Neutrophil (primary cell): ENCODE measurements around the gene LDB3.

ENCODE experiments used
- H3K27ac ChIP-seq: fragments of 200-600 bp; sonication (generic); 2 replicates; pipeline ENCODE4 v1.5.1; 2016; ENCODE audit warnings: mild to moderate bottlenecking, moderate library complexity
- H3K27me3 ChIP-seq: fragments of 200-600 bp; sonication (generic); 2 replicates; pipeline ENCODE4 v1.6.0; 2016; ENCODE audit warnings: mild to moderate bottlenecking
- H3K36me3 ChIP-seq: fragments of 200-600 bp; sonication (generic); 2 replicates; pipeline ENCODE4 v1.5.1; 2017
- H3K4me1 ChIP-seq, 2 experiments: fragments of 200-600 bp in 1 of 2; sonication (generic) in 1 of 2; 1 replicate in 1 of 2; 2 replicates in 1 of 2; pipeline versions ENCODE4 v1.5.1 to v1.6.1; 2013 to 2016; ENCODE audit warnings: low read depth in 1 of 2, low read length in 1 of 2, mild to moderate bottlenecking in 1 of 2, moderate library complexity in 1 of 2; ENCODE audit not compliant: control insufficient read depth in 1 of 2, insufficient read depth in 1 of 2
- H3K4me3 ChIP-seq, 2 experiments: fragments of 200-600 bp in 1 of 2; sonication (generic) in 1 of 2; 1 replicate in 1 of 2; 2 replicates in 1 of 2; pipeline ENCODE4 v1.5.1; 2013 to 2016; ENCODE audit warnings: low read depth in 1 of 2, low read length in 1 of 2, mild to moderate bottlenecking in 1 of 2, moderate library complexity in 1 of 2
- H3K9me3 ChIP-seq: fragments of 200-600 bp; sonication (generic); 2 replicates; pipeline ENCODE4 v1.5.1; 2016
- TF ChIP-seq, protein P1 (sequence below): fragments of 200-600 bp; sonication (generic); IDR thresholded peaks from 2 replicates; pipeline ENCODE4 v1.5.1; 2016; ENCODE audit warnings: antibody characterized with exemption

LDB3 gene

GRCh38 chr10:86715836-86716235, 47.5 kb downstream of the LDB3 start:
- TF ChIP-seq, protein P1, sequence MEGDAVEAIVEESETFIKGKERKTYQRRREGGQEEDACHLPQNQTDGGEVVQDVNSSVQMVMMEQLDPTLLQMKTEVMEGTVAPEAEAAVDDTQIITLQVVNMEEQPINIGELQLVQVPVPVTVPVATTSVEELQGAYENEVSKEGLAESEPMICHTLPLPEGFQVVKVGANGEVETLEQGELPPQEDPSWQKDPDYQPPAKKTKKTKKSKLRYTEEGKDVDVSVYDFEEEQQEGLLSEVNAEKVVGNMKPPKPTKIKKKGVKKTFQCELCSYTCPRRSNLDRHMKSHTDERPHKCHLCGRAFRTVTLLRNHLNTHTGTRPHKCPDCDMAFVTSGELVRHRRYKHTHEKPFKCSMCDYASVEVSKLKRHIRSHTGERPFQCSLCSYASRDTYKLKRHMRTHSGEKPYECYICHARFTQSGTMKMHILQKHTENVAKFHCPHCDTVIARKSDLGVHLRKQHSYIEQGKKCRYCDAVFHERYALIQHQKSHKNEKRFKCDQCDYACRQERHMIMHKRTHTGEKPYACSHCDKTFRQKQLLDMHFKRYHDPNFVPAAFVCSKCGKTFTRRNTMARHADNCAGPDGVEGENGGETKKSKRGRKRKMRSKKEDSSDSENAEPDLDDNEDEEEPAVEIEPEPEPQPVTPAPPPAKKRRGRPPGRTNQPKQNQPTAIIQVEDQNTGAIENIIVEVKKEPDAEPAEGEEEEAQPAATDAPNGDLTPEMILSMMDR = no peak
- peaks cover 34% of the 10 kb centered on the region for H3K27me3 ChIP-seq
- no peaks in the 10 kb centered on the region for H3K36me3 ChIP-seq
- peaks cover 5 to 8% of the 10 kb centered on the region in 2 experiments for H3K4me1 ChIP-seq
- H3K9me3 ChIP-seq = no peaks in the 10 kb centered on the region
- H3K4me3 ChIP-seq = no peak overlapping the region
- no peak overlapping the region for H3K27ac ChIP-seq

GRCh38 chr10:86716466-86716865, 48.2 kb downstream of the LDB3 start:
- Histone ChIP-seq H3K4me1 (peaks cover 4 to 5% of the 10 kb centered on the region in 2 experiments), H3K9me3 (no peaks in the 10 kb centered on the region), H3K4me3 (no peak overlapping the region), H3K27ac (no peak overlapping the region), H3K27me3 (peaks cover 34% of the 10 kb centered on the region), H3K36me3 (no peaks in the 10 kb centered on the region)
- TF ChIP-seq, protein P1 = no peak

DNA sequence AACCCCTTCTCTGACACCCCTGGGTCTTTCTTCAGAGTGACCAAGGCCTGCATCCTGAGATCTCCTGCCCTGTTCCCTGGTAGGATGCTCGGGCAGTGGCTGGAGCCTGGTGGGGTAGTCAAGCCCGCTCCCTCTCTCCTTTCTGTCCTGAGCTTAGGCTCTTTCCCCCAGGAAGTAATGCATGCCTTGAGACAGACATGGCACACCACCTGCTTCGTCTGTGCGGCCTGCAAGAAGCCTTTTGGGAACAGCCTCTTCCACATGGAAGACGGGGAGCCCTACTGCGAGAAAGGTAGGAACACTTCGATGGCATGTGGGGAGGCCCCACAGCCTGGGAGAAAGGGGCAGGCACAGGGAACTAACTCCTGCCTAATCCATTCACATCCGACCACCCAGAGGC, 50.2 kb downstream of the LDB3 start:
- no peak overlapping the region for H3K27ac ChIP-seq
- H3K9me3 ChIP-seq = no peaks in the 10 kb centered on the region
- no peaks in the 10 kb centered on the region for H3K4me1 ChIP-seq
- H3K4me3 ChIP-seq = no peak overlapping the region
- peaks cover 18% of the 10 kb centered on the region for H3K27me3 ChIP-seq
- TF ChIP-seq, protein P1 = no peak
- H3K36me3 ChIP-seq = no peaks in the 10 kb centered on the region

GRCh38 chr10:86721232-86721631, 52.9 kb downstream of the LDB3 start:
- H3K27ac ChIP-seq = no peak overlapping the region
- TF ChIP-seq, protein P1 = no peak
- no peak overlapping the region for H3K4me3 ChIP-seq
- peaks cover 25% of the 10 kb centered on the region for H3K27me3 ChIP-seq
- no peaks in the 10 kb centered on the region for H3K9me3 ChIP-seq
- no peaks in the 10 kb centered on the region for H3K4me1 ChIP-seq
- H3K36me3 ChIP-seq = no peaks in the 10 kb centered on the region

- no peaks in the 10 kb centered on the region for H3K4me1 ChIP-seq
- no peak overlapping the region for H3K27ac ChIP-seq
- H3K27me3 ChIP-seq = peaks cover 31% of the 10 kb centered on the region
- TF ChIP-seq, protein P1 = no peak
- H3K36me3 ChIP-seq = no peaks in the 10 kb centered on the region
- H3K4me3 ChIP-seq = no peak overlapping the region
- no peaks in the 10 kb centered on the region for H3K9me3 ChIP-seq
Measured at GRCh38 chr10:86723009-86723408, 54.7 kb downstream of the LDB3 start.

DNA sequence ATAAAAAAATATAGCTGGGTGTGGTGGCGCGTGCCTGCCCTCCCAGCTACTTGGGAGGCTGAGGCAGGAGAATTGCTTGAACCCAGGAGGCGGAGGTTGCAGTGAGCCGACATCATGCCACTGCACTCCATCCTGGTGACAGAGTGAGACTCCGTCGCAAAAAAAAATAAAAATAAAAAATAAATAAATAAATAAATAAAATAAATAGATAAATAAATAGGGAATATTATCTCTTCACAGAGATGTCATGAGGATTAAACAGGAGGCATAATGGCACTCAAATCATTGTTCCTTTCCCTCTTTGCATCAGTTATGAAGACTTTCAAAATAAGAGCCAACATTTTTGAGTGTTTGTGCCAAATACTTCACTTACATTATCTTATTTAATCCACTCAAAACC, 56.1 kb downstream of the LDB3 start:
- no peaks in the 10 kb centered on the region for H3K36me3 ChIP-seq
- peaks cover 31% of the 10 kb centered on the region for H3K27me3 ChIP-seq
- H3K9me3 ChIP-seq = no peaks in the 10 kb centered on the region
- no peak overlapping the region for H3K27ac ChIP-seq
- no peaks in the 10 kb centered on the region for H3K4me1 ChIP-seq
- no peak overlapping the region for H3K4me3 ChIP-seq
- TF ChIP-seq, protein P1 = no peak
